Activated CD4-positive, alpha-beta T cell treated with anti-CD3 and anti-CD28 coated beads, Interleukin-2, Interleukin-4, amounts not matched to agents 100 ng/mL and 50 ng/mL, durations not matched to agents 16 hours and 8 hours (primary cell): Measurements from ENCODE around the gene CHST6.
"Not testable (repeated sequence)": the region's sequence is repeated elsewhere in the genome, so short reads cannot be mapped to it uniquely, and the experiment has no call there.

Experiments
- DNase-seq: peaks from one replicate; pipeline ENCODE4 v3.0.0-alpha.2; 2020; ENCODE audit warnings: low spot score

CHST6 gene

DNA sequence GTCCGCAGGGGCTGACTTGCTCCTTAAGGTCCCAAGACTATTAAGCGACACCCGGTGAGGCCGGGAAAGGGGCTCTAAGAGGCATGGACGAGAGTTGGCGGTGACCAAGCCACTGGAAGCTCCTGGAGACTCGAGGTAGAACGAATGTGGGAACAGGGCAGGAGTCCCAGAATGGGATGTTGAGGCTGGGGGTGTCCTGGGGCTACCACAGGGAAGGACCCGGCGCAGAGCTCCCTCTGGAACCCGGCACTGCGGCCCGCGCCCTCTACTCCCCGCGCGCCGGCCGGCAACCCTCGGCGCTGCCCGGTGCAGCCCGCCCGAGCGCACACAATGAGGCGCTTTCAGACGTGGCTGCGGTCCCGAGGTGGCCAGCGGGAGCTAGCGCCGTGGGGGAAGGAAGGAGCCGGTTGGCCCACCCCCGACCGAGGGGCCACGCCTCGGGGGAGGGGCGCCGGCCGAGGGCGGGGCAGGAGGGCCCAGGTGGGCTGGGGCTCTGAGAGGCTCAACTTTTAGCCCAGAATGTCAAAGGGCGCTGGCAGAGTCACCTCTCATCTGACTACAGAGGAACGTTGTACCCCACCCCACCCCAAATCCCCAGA is at the start of gene CHST6:
CHST6 (minus strand) TSS at position 366 of the 599 bp plus-strand sequence. CDS start 15,613 bp downstream, outside the sequence.
- DNase-seq: no peak

DNA sequence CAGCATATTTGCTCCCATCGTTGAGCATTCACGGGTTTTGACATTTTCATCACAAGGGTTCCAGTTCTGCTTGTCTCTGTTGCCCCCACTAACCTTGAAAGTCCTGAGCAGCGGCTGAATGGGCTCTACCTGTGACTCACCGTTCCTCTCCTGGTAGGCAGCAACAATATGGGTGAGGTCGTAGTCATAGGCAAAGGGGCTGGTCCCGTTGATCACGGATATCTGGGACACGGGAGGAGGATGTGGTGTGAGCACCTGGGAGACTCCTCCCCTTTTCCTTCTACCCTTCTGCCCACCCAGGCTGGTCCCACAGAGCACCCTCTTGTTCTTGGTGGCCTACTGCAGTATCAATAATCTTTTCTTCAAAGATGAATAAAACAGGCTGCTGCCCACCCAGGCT is 47.2 kb upstream of the CHST6 start:
- DNase-seq: not testable (repeated sequence)

DNA sequence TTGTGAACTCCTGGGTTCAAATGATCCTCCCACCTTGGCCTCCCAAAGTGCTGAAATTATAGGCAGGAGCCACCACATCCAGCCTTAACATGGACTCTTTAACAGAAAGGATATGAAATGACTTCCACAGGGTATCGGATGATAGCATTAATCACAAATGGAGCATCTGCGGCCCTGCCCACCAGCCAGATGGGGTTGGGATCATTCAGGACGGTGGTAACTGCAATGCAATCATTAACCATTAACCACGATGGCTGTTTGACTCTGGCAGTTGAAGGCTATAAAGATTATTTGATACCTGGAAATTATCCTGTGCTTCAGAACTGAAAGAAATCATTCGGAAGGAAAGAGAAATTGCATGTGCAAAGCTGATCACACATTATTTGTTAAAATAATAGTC is 46.0 kb upstream of the CHST6 start:
- DNase-seq: no peak

DNA sequence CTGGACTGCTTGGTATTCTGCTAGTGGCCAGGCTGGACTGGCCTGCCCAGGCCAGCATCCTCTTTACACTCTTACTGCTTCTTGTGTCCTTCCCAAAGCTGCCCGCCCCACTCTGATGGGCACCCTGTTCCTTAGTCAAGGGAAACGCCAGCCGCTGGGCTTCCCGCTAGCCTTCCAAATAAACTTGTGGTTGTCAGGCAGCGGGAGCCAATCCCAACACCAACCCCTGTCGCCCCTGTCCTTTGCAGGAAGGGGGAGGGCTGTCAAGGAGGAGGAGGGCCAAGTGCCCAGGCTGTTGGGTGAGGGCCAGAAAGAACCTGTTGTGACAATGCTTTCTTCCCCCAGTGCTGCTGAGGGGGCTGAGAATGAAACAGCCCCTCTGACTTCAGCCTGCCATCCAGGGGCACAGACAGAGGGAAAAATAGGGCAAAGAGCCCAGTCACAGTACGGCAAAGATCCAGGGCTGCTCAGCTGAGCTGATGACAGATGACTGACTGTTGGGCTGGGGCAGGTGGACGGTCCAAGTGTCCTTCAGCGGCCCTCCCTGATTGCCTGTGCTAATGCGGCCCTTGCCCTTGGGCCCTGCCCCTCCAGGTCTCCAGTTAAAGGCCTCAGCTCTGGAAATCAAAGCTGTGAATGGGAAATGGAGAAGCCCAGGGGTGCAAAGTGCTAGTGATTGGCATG is 43.8 kb upstream of the CHST6 start:
- not testable (repeated sequence) for DNase-seq

DNA sequence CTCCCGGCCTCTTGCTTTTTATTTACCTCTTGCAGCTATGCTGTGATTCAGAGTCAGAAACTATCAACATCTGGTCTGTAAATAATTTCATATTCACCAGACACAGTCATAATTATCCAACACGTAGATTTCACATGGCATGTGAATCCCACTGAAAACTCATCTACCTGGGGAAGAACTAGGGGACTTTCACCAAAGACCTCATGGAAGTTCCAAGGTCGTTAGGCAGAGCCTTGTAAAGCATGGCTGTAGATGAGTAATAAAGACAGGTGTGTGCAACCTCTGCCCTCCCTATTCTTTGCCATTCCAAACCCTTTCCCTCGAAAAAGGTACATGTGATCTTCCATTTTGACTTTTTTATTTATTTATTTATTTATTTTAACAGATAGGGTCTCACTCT is 42.5 kb upstream of the CHST6 start:
- no peak for DNase-seq

DNA sequence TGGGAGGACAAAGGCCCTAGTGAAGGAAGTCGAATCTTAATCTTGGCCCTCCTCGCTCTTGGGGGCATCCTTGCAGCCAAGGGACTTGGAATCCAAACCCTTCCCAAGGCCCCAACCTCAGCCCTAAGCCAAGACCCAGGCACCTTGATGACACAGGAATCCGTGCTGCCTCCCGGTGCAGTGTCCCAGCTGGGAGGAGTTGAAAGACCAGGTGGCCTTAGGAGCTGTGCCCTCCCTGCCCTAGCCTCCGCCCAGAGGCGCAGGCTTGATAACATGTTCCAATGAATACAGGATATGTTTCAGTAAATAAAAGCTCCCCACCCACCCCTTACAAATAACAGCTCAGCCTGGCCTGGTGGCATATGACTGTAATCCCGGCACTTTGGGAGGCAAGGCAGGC is 40.7 kb upstream of the CHST6 start, which contains the start of gene CHST5:
CHST5 (minus strand) TSS at position 208 of the 400 bp plus-strand sequence. CDS start 5,724 bp downstream, outside the sequence.
- DNase-seq: no peak

DNA sequence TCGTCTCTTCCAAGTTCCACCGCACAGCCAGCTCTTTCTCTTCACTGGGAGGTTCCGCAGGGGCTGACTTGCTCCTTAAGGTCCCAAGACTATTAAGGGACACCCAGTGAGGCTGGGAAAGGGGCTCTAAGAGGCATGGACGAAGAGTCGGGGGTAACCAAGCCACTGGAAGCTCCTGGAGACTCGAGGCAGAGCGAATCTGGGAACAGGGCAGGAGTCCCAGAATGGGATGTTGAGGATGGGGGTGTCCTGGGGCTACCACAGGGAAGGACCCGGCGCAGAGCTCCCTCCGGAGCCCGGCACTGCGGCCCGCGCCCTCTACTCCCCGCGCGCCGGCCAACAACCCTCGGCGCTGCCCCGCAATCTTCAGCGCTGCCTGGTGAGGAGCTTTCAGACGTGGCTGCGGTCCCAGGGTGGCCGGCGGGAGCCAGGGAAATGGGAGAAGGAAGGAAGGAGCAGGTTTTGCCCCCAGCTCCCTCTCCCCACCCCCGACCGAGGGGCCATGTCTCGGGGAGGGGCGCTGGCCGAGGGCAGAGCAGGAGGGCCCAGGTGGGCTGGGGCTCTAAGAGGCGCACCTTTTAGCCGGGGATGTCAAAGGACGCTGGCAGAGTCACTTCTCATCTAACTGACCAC is 40.1 kb upstream of the CHST6 start:
- DNase-seq: no peak

DNA sequence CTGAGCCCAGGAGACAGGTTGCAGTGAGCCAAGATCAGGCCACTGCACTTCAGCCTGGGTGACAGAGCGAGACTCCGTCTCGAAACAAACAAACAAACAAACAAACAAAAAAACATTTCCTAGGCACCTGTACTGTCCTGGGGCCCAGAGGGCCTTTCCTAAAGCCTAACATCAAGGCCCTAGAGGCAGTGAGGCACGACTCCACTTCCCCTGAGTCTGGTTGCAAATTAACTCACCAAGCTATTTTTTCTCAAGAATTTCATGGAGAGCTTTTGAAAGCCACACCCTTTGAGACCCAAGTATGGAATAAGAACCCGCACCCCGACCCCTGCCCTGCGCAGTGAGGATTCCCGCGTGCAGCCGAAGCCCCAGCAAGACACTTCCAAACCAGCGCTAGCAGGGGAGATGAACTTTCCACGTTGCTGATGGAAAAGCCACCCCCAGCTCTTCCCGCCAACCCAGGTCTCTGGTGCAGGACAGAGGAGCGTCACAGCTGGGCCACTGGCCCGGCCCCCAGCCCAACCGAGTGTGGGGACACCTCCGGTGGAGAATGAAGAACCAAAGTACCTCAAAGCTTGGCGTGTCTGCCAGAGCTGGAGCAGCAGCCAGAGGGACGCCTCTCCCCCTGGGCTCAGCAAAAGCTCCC is 39.4 kb upstream of the CHST6 start:
- no peak for DNase-seq

DNA sequence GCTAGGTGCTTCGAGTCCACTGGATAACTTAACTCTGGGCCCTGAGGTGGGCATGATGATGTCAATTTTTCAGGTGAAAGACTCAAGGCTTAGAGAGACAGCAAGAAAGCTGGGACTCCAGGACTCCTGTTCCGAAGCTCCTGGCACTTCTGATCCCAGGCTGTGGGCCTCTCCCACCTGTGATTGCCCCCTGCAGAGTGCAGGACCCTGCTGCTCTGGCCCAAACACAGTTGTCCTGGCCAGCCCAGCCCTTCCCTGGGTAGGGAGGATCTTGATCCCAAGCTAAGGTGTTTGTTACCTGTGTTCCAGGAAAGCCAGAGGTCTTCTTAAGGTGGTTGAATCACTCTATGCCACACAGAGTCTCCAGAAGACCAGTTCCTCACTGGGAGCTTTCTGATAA is 37.5 kb upstream of the CHST6 start:
- no peak for DNase-seq

DNA sequence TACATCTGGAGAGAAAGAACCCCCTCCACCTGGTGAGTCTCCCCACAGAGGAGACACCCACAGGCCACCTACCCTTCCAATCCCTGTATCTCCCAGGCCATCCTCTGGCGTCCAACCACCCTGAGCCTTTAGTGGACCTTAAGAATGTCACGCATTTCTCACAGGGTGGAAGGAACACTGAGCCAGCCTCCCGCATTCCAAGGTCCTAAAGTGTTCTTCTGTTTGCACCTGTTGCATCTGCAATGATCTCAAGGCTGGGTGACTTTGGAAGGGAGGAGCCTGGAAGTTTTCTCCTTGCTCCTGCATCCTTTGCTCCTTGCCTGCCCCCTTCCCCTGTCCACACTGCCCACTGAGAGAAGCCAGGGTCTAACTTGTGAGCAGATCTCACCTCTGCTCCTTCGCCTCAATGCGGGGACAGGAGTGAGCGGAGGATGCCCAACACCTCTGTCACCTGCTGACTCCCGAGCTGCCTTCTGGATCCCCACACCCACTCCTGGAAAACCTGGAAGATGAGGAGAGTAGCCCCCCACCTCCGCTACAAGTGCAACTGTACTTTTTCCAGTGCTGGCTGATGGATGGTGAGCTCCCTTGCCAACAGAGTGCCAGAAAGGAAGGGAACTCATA is 37.0 kb upstream of the CHST6 start:
- no peak for DNase-seq

DNA sequence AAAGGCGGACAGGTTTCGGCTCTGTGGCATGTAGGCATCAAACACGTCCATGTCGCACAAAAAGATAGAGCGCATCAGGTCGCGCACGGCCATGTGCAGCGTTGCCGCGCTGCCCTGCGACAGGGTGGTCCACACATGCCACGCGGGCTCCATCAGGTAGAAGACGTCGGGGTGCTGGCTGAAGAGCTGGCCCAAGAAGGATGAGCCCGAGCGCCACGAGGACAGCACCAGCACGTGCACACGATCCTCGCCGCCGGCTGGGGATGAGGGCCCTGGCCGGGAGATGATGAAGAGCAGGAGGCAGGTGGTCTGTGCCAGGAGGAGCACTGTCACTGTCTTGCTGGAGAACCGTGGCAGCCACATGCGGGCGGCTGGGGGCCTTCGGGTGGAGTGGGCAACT is 34.7 kb upstream of the CHST6 start:
- DNase-seq: no peak

DNA sequence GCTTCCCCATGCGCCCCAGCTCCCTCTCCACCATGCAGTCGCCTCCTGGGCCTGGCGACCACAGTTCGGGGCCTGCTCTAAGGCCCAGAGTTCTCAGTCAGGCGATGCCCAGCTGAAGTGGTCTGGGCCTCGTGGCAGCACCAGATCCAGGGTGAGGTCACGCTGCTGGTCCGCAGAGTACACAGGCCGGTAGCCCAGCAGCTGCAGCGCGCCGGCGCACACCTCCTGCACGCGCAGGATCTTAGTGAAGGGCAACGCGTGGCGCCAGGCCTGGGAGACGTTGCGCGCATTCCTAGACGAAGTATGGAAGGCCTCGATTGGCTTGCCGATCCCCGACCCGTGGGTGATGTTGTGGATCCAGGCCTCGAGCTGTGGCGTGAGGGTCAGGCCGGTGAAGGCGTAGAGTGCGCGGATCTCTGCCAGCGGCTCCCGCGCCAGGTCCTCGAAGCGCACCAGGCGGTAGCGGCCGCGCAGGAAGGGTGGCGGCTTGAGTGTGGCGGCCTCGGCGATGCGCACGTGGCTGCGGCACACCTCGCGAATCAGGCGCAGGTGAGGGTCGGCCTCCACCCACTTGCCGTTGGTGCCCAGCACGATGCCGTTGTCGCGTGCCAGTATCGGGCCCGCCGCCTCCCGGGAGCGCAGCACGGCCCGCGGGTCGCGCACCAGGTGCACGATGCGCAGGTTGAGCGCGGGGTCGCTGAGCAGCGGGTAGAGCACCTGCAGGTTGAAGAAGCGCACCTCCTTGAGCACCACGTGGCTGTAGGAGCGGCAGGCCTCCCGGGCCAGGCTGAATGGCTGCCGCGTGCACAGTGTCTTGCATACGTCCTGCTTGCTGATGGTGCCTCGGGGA is 34.0 kb upstream of the CHST6 start:
- no peak for DNase-seq

DNA sequence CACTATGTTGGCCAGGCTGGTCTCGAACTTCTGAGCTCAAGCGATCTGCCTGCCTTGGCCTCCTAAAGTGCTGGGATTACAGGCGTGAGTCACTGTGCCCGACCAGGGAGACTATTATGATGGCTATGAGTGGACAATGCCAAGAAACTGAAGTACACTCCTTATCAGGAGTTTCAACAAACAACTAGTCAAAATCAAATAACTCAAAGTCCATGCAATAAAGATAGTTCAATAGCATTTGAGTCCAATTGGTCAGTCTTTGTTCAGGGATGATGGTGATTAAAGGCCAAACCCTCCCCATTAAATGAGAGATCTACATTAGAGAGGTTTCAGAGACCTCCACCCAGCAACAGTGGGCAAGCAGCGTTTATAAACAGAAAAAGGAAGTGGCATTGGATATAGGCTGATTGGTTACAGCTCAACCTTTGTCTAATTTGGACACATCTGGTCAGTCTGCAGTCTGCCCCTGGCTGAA is 32.6 kb upstream of the CHST6 start:
- no peak for DNase-seq

DNA sequence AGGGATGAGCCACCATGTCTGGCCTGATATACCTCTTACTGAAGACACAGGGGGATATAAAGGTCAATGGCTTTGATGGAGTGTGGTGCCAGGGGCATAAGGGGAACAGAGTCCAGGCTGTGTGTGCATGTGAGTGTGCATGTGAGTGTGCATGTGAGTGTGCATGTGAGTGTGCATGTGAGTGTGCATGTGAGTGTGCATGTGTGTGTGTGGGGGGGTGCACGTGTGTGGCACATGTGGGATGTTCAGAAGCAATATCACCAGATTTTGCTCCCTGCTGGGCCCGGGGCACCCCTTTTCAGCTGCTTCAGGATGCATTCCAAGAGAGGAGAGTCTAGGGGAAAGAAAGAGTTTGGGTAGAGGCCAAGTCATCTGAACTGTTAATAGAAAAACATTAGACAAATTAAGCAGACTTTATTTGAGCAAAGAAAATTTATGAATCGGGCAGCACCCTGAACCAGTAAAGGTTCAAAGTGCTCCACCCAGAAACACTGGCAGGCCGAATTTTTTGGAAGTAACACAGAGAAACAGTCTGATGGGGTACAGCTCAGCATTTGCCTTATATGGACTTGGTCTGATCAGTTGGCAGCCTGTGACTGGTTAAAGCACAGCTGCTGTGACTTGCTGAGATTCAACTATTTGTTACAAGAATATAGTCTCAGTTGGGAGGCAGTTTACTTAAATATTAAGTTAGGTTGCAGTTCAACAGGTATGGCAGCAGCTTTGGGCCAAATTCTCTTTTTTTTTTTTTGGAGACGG is 31.0 kb upstream of the CHST6 start:
- no peak for DNase-seq

DNA sequence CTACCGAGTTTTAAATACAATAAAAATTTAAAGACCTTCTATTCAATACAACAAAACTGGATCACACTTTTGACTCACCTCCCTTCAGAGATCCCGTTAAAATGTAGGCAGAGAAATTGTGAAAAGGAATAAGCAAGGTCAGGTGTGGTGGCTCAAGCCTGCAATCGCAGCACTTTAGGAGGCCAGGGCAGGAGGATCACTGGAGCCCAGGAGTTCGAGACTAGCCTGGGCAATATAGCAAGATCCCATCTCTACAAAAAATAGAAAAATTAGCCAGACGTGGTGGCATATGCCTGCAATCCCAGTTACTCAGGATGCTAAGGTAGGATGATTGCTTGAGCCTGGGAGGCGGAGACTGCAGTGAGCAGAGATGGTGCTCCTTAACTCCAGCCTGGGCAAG is 23.9 kb upstream of the CHST6 start:
- no peak for DNase-seq

DNA sequence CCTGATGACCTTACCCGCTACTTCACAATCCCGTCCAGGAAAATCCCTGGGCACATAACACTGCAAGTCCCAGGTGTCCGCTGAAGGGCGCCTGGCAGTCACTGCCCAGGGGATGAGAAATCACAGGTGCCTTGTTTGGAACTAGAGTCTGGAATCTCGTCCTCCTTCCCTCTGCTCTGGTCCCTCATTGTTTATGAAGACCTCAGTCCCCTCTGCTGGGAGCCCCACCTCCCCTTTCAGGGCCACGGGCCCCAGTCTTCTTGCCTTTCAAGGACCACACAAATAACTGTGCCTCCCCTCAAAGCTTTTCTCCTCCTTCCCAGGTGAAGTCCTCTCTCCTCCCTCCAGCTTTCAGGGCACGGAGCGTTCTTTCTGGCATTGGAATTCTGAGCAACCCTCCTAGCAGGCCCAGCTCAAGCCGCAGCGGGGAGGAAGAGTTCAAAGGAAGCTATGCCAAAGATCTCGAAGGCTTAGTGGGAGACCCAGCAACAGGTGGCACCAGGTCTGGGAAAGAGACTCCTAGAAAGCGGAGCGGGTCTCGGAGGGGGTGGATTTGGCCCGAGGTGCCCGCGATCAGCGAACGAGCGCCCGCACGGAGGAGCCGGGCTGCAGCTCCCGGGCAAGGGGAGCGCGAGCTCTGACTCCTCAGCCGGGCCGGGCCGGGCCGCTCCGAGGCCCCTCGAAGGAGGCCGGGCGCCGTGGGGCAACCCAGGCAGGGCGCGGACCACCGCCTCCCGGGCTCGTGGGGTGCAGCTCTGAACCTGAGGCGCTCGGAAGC is 21.1 kb upstream of the CHST6 start:
- not testable (repeated sequence) for DNase-seq

DNA sequence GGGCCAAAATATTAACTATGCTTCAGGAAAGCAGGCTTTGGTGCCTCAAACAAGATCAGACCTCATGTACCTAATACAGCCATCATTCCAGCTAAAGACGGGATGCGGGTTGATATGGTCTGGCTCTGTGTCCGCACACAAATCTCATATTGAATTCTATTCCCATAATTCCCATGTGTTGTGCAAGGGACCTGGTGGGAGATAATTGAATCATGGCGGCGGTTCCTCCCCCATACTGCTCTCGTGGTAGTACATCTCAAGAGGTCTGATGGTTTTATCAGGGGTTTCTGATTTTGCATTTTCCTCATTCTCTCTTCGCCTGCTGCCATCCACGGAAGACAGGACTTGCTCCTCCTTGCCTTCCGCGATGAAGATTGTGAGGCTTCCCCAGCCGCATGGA is 19.1 kb upstream of the CHST6 start:
- DNase-seq: no peak

DNA sequence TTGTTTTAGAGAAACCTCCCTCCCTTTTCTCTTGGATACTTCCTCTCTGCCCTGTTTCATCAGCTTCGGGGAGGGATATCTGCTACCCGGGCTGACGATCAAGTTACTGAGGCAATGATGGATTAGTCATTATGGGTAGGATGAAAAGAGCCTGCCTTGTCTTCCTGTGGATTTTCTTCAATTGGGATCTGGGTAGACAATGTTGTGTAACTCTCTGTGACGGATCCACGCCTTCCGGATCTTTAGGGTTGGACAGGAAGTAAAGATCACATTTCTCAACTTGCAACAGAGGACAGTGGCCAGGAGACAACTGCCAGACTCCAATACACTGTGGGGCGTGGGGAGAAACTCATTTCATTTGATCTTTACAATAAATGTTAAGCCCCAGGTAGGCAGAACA is 11.3 kb upstream of the CHST6 start:
- DNase-seq: no peak

DNA sequence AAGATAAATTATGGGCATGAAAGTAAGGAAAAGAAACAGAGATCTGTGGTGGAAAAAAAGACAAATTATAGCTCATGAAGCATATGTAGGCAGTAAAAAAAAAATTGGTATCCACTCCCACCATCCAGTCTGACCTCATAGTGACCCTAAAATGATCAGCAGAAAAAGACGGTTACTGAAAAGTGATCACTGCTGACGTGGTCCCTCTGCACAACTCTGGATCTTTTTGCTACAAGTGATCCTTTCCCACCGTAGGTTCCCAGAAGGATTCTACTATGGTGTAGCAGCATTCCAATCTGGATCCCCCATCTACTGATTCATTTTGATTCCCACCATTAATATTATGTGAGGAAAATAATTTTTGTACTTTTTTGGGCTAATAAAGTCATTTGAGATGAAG is 10.9 kb upstream of the CHST6 start:
- no peak for DNase-seq

DNA sequence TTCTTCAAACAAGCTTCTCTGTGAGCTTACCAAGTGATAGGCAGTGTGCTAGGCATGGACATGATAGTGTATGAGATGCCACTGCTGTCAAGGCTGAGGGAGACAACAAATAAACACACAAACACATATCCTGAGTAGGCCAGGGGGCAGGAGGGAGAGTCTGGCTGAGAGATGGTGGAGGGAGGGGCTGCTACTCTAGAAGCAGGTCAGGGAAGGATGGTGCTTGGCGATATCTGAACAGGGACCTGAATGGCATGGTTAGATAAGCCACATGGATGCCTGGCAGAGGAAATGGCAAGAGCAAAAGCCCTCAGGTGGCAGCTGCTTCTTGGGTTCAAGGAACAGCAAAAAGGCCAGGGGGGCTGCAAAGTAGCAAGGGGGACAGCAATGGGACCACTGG is 8.6 kb upstream of the CHST6 start:
- DNase-seq: no peak
